GM12872 (cell line): Measurements from ENCODE around the gene EDARADD.

ENCODE experiments used
- TF ChIP-seq, protein P1 (sequence below): IDR thresholded peaks from 3 replicates; pipeline ENCODE4 v1.5.1; 2011; ENCODE audit warnings: low read depth, mild to moderate bottlenecking, low read length, moderate library complexity; ENCODE audit not compliant: insufficient read depth

EDARADD gene

DNA sequence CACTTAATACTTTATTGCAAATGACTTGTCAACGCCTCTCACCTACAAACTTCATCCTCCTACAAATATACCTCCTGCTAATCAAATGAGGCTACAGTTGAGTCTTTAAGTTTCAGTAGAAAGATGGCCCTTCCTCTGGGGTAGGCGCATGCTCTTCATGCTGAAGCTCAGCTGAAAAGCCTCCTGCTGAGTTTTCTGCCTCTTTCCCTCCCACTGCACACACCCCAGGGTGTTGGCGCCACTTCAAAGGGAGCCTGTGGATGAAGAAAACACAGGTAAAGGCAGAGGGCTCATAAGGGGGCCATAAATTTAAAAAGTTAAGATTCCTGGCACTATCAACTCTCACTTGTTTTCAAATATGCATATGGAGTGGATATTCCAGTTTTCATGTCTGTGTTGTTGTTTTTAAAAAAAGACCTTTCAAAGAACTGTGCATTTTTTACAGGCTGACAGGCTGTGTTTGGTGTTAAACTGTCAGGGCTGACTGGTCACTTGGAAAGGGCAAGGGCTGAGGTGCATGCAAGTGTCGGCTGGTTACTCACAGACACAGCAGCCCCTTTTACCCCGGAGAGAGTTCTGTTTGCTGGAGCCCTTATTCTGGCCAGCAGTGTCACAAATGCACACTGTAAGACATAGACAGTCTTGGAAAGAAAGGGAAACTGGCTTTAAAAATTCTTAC is 86.8 kb downstream of the EDARADD start:
- TF ChIP-seq, protein P1, sequence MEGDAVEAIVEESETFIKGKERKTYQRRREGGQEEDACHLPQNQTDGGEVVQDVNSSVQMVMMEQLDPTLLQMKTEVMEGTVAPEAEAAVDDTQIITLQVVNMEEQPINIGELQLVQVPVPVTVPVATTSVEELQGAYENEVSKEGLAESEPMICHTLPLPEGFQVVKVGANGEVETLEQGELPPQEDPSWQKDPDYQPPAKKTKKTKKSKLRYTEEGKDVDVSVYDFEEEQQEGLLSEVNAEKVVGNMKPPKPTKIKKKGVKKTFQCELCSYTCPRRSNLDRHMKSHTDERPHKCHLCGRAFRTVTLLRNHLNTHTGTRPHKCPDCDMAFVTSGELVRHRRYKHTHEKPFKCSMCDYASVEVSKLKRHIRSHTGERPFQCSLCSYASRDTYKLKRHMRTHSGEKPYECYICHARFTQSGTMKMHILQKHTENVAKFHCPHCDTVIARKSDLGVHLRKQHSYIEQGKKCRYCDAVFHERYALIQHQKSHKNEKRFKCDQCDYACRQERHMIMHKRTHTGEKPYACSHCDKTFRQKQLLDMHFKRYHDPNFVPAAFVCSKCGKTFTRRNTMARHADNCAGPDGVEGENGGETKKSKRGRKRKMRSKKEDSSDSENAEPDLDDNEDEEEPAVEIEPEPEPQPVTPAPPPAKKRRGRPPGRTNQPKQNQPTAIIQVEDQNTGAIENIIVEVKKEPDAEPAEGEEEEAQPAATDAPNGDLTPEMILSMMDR = no peak

DNA sequence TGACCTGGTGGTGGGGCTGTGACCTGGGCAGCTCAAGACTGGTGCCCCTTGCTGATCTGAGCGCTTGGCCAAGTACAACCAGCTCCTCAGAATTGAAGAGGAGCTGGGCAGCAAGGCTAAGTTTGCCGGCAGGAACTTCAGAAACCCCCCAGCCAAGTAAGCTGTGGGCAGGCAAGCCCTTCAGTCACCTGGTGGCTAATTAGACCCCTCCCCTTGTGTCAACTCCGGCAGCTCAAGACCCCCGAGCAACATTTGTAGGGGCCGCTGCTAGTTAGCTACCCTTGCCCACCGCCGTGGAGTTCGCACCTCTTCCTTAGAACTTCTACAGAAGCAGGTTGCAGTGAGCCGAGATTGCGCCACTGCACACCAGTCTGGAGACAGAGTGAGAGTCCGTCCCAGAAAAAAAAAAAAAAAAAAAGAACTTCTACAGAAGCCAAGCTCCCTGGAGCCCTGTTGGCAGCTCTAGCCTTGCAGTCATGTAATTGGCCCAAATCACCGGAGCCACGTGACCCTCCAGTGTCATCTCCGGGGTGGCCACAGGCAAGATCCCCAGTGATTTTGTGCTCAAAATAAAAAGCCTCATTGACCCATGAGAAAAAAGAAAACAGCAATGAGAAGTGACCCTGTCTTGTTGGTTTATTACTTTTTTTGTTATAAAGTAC is 90.4 kb downstream of the EDARADD start:
- TF ChIP-seq, protein P1 = no peak

DNA sequence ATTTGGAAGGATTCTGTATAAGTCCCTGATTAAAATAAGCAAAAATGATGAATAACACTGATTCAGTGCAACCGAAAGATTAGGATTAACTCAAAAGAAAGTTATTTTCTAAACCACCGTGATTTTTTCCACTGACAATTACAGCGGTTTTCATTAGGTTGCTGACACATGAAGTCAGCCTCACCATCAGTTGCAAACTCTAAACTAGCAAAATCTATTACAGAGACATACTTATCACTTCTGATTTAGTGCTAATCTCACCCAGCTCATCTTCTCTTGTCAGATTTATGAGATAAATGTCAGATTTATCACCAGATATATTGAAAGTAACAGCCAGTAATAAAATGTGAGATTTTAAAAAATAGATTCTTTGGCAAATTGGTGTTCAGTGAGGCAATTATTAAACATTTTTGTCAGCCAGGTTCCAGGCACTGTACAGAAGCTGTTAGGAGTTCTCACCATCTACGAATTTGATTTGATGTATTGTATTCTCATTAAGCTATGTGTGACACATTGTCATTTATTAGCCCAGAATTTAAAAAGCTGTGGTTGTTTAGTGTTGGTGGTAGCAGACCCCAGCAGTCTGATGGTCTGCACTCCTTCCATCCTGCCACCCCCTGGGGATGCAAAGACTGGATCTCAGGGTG is 92.4 kb downstream of the EDARADD start:
- TF ChIP-seq, protein P1 = no peak

GRCh38 chr1:236489710-236490377 is 95.8 kb downstream of the EDARADD start:
- TF ChIP-seq, protein P1 = peak; percentile 40; the same call in 2 of the 3 replicates

- TF ChIP-seq, protein P1 = no peak
These were observed 97.5 kb downstream of the EDARADD start for GRCh38 chr1:236491469-236492136.

- TF ChIP-seq, protein P1 = no peak
These were observed 98.3 kb downstream of the EDARADD start for GRCh38 chr1:236492378-236492777.

- TF ChIP-seq, protein P1 = no peak
These were observed 100.0 kb downstream of the EDARADD start for GRCh38 chr1:236494082-236494481.
